Effector memory CD4-positive, alpha-beta T cell (primary cell): ENCODE results near the gene CDH5.

Source experiments
- DNase-seq, 3 donors: peaks; one replicate each; pipeline ENCODE4 v3.0.0-alpha.2; 2020
- H3K27ac ChIP-seq: 2 replicates; pipeline ENCODE4 v1.7.0; 2013; ENCODE audit warnings: mild to moderate bottlenecking, low read length, moderate library complexity; ENCODE audit not compliant: insufficient read depth, poor library complexity, severe bottlenecking
- H3K27me3 ChIP-seq: replicated peaks from 2 replicates; pipeline ENCODE4 v1.7.0; 2013; ENCODE audit warnings: mild to moderate bottlenecking, low read length; ENCODE audit not compliant: insufficient read depth, control insufficient read depth, poor library complexity, severe bottlenecking
- H3K36me3 ChIP-seq: 2 replicates; pipeline ENCODE4 v1.7.0; 2013; ENCODE audit warnings: mild to moderate bottlenecking, low read length, moderate library complexity; ENCODE audit not compliant: control insufficient read depth, insufficient read depth
- H3K4me1 ChIP-seq: 2 replicates; pipeline ENCODE4 v1.7.0; 2013; ENCODE audit warnings: low read length, mild to moderate bottlenecking; ENCODE audit not compliant: control insufficient read depth, insufficient read depth, poor library complexity, severe bottlenecking
- H3K4me3 ChIP-seq: 2 replicates; pipeline ENCODE4 v1.7.0; 2013; ENCODE audit warnings: low read length, low read depth, mild to moderate bottlenecking; ENCODE audit not compliant: insufficient read depth, poor library complexity, severe bottlenecking
- H3K9me3 ChIP-seq: 2 replicates; pipeline ENCODE4 v1.7.0; 2013; ENCODE audit warnings: mild to moderate bottlenecking, low read length, moderate library complexity; ENCODE audit not compliant: control insufficient read depth

The CDH5 gene

DNA sequence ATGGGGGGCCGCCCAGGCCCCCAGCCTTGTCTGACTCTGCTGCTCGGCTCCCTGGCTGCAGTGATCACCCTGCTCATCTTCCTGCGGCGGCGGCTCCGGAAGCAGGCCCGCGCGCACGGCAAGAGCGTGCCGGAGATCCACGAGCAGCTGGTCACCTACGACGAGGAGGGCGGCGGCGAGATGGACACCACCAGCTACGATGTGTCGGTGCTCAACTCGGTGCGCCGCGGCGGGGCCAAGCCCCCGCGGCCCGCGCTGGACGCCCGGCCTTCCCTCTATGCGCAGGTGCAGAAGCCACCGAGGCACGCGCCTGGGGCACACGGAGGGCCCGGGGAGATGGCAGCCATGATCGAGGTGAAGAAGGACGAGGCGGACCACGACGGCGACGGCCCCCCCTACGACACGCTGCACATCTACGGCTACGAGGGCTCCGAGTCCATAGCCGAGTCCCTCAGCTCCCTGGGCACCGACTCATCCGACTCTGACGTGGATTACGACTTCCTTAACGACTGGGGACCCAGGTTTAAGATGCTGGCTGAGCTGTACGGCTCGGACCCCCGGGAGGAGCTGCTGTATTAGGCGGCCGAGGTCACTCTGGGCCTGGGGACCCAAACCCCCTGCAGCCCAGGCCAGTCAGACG lies 36.2 kb downstream of the CDH5 start:
- DNase-seq = no peak
- Histone ChIP-seq H3K9me3 (no peaks in the 10 kb centered on the region), H3K27me3 (no peaks in the 10 kb centered on the region), H3K27ac (no peak overlapping the region), H3K4me1 (peaks cover 6% of the 10 kb centered on the region), H3K4me3 (no peak overlapping the region), H3K36me3 (no peaks in the 10 kb centered on the region)

DNA sequence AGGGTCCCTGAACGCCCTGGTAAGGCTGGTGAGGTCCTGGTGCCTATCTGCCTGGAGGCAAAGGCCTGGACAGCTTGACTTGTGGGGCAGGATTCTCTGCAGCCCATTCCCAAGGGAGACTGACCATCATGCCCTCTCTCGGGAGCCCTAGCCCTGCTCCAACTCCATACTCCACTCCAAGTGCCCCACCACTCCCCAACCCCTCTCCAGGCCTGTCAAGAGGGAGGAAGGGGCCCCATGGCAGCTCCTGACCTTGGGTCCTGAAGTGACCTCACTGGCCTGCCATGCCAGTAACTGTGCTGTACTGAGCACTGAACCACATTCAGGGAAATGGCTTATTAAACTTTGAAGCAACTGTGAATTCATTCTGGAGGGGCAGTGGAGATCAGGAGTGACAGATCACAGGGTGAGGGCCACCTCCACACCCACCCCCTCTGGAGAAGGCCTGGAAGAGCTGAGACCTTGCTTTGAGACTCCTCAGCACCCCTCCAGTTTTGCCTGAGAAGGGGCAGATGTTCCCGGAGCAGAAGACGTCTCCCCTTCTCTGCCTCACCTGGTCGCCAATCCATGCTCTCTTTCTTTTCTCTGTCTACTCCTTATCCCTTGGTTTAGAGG lies 37.1 kb downstream of the CDH5 start:
- H3K4me3 ChIP-seq = no peak overlapping the region
- H3K4me1 ChIP-seq = peaks cover 16% of the 10 kb centered on the region
- no peaks in the 10 kb centered on the region for H3K9me3 ChIP-seq
- no peaks in the 10 kb centered on the region for H3K36me3 ChIP-seq
- H3K27ac ChIP-seq = no peak overlapping the region
- no peak for DNase-seq
- no peaks in the 10 kb centered on the region for H3K27me3 ChIP-seq

- no peak for DNase-seq
- Histone ChIP-seq H3K27me3 (no peaks in the 10 kb centered on the region), H3K36me3 (no peaks in the 10 kb centered on the region)
These were observed 38.7 kb downstream of the CDH5 start for GRCh38 chr16:66405057-66405783.

GRCh38 chr16:66406534-66407221 lies 40.2 kb downstream of the CDH5 start:
- Histone ChIP-seq H3K4me3 (peak overlapping the region; percentile 58), H3K9me3 (no peaks in the 10 kb centered on the region), H3K36me3 (peaks cover 3% of the 10 kb centered on the region), H3K27ac (no peak overlapping the region), H3K4me1 (peaks cover 24% of the 10 kb centered on the region), H3K27me3 (no peaks in the 10 kb centered on the region)
- DNase-seq = peak; percentile 65 to 80 (median 74)

More at GRCh38 chr16:66405057-66405783, 38.7 kb downstream of the CDH5 start:
- Histone ChIP-seq H3K4me3 (no peak overlapping the region), H3K4me1 (peaks cover 24% of the 10 kb centered on the region), H3K27ac (no peak overlapping the region), H3K9me3 (no peaks in the 10 kb centered on the region)

DNA sequence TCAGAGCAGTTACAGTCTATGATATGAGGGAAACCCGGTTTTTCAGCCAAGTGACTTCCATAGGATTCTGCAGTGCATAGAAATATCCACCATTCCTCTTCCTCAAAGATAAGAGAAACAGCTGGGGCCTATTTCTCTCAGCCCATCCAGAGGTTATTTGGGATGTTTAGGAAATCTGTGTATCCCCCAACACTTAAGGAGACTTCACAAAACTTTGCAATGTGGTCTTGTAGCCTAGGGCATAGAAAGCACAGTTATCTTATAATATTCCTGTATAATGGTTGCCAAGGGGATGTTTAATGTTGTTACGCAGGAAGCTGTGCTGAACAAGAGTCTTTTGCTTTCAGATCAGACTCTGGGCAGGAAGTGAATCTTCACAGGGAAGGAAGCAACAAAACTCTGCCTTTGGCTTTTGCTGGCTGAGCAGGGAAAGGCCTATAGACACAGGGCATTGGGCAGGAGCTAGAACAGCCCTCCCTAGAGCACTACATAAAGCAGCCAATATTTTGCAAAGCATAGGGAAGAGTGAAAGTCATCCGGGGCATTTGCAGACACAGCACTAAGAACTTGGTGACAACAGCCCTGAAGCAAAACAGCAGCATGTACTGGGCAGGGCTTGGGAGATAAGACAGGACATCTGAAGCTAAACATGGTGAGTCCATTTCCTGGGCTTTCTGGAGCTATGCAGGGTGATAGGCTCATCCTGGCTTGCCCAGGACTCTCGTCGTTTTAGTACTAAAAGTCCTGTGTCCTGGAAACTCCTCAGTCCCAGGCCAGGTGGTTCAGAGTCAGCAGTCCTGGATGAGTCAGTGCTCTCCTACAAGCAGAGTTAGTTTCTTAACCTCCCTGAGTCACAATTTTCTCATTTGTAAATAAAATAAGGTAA lies 41.9 kb downstream of the CDH5 start:
- Histone ChIP-seq H3K4me3 (peak overlapping the region; percentile 35), H3K27ac (peak overlapping the region; percentile 44), H3K36me3 (peaks cover 3% of the 10 kb centered on the region), H3K4me1 (peaks cover 24% of the 10 kb centered on the region), H3K9me3 (no peaks in the 10 kb centered on the region), H3K27me3 (no peaks in the 10 kb centered on the region)
- no peak for DNase-seq

DNA sequence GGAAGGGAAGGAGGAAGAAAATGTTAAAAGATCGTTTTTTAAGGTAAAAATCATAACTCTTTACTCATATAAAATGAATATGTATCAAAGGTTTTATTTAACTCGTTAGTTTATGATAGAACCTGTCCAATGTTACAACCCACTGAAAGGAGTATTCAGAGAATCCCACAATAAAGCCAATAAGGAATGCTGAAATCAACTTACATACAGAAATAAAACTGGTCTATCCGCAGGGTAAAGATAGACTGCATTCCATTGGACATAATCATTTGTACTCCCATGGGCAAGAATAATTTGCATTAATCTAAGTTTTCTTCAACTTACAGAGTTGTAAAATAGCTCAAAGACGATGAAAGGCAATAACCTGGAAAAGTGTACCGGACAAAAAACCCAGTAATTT lies 42.7 kb downstream of the CDH5 start:
- Histone ChIP-seq H3K27me3 (no peaks in the 10 kb centered on the region), H3K27ac (no peak overlapping the region), H3K4me3 (no peak overlapping the region)

DNA sequence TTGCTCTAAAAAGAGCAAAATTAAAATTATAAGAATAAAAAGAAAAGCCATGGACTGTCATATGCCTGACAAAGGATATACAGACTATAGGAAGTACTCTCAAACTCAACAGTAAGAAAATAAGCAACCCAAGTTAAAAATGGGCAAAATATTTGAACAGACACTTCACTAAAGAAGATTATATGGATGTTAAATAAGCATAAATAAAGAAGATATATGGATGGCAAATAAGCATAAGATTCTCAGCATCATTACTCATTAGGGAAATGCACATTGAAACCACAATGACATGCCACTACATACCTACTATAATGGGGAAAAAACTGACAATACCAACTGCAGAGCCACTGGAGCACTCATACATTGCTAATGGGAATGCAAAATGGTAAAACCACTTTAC lies 45.7 kb downstream of the CDH5 start:
- Histone ChIP-seq H3K9me3 (no peaks in the 10 kb centered on the region), H3K27me3 (no peaks in the 10 kb centered on the region), H3K4me1 (peaks cover 20% of the 10 kb centered on the region), H3K4me3 (no peak overlapping the region), H3K27ac (no peak overlapping the region), H3K36me3 (peaks cover 3% of the 10 kb centered on the region)
- DNase-seq = no peak

More for the DNA sequence above, 42.7 kb downstream of the CDH5 start:
- no peak for DNase-seq
- Histone ChIP-seq H3K9me3 (no peaks in the 10 kb centered on the region), H3K4me1 (peaks cover 24% of the 10 kb centered on the region), H3K36me3 (peaks cover 3% of the 10 kb centered on the region)

DNA sequence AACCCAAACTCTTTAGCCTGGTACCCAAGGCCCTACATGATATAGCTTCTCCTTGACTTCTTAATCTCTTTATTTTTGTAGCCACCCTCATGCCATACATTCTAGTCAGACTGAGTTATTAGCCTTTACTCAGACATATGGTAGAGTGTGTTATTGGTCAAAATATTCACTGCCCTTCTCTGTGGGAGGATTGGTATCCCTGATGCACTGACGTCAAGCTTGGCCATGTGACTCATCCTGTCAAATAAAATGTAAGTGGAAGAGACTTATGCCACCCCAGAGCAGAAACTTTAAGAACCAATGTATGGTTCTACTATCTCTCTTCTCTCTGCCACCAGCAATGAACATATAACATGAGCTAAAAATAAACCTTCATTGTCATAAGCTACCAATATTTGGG lies 48.4 kb downstream of the CDH5 start:
- DNase-seq = no peak
- no peak overlapping the region for H3K4me3 ChIP-seq
- H3K9me3 ChIP-seq = no peaks in the 10 kb centered on the region
- peaks cover under 1% of the 10 kb centered on the region for H3K4me1 ChIP-seq
- H3K27me3 ChIP-seq = no peaks in the 10 kb centered on the region
- peaks cover 3% of the 10 kb centered on the region for H3K36me3 ChIP-seq
- H3K27ac ChIP-seq = no peak overlapping the region

- Histone ChIP-seq H3K4me1 (no peaks in the 10 kb centered on the region), H3K27ac (no peak overlapping the region), H3K27me3 (no peaks in the 10 kb centered on the region), H3K36me3 (no peaks in the 10 kb centered on the region), H3K9me3 (no peaks in the 10 kb centered on the region), H3K4me3 (no peak overlapping the region)
- no peak for DNase-seq
These were observed 49.6 kb downstream of the CDH5 start for GRCh38 chr16:66416136-66416535.
